Activated CD4-positive, alpha-beta T cell treated with anti-CD3 and anti-CD28 coated beads, Interleukin-2, amount 50 U/mL, for 1 hour (primary cell): Measurements from ENCODE around the gene HES2.
"Not testable (repeated sequence)": the region's sequence is repeated elsewhere in the genome, so short reads cannot be mapped to it uniquely, and the experiment has no call there.

Source experiments
- DNase-seq: peaks from one replicate; pipeline ENCODE4 v3.0.0-alpha.2; 2020

HES2 gene

DNA sequence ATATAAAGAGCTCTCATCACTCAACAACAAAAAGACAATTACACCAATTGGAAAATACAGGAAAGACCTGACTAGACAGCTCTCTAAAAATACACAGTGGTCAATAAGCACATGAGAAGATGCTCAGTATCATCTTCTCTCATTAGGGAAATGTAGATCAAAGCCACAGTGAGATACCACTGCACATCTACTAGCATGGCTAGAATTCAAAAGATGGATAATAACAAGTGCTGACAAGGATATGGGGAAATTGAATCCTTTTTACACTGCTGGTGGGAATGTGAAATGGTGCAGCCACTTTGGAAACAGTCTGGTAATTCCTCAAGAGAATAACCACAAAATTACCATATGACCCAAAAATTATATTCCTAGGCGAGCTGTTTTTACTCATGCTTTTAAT is 35.6 kb downstream of the HES2 start:
- no peak for DNase-seq

- no peak for DNase-seq
Observed at GRCh38 chr1:6380037-6380436, 39.7 kb downstream of the HES2 start.

- no peak for DNase-seq
Observed at GRCh38 chr1:6378096-6378746, 41.5 kb downstream of the HES2 start.

GRCh38 chr1:6373961-6374720 is 45.6 kb downstream of the HES2 start:
- no peak for DNase-seq

- not testable (repeated sequence) for DNase-seq
Observed at GRCh38 chr1:6372236-6372635, 47.5 kb downstream of the HES2 start.

- no peak for DNase-seq
Observed at GRCh38 chr1:6370006-6370405, 49.7 kb downstream of the HES2 start.

GRCh38 chr1:6367381-6368012 is 52.2 kb downstream of the HES2 start:
- DNase-seq: no peak

DNA sequence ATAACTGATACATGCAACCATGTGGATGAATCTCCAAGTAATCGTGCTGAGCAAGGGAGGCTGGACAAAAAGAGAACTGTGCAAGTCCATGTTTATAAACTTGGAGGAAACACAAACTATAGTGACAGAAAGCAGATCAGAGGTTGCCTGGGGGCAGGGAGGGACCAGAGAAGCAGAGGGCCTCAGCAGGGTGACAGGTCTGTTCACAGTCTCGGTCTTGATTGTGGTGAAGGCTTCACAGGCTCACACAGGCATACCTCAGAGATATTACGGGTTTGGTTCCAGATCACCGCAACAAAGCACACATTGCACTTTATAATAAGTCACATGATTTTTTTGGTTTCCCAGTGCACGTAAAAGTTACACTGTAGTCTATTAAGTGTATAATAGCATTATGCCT is 54.7 kb downstream of the HES2 start:
- peak; percentile 46 for DNase-seq

GRCh38 chr1:6363085-6363884 is 56.4 kb downstream of the HES2 start:
- peak; percentile 32 for DNase-seq
